Measurements from ENCODE around the gene SWT1.

GRCh38 chr1:185257950-185258208, 100.9 kb downstream of the SWT1 start:
- no peak for TF ChIP-seq GATA3 (IDR thresholded peaks at IDR 0.05; ENCODE audit: low read depth, low read length)
- TF ChIP-seq GATA2 (IDR thresholded peaks at IDR 0.05; ENCODE audit: low read depth, low read length): no peak
